Loucy (cell line): ENCODE results near the gene IL5RA.

Experiments used
- EZH2phosphoT487 ChIP-seq: fragments of 200-600 bp; IDR thresholded peaks from 2 replicates; pipeline ENCODE4 v1.6.1; 2018; ENCODE audit warnings: antibody characterized with exemption, mild to moderate bottlenecking, moderate library complexity, borderline replicate concordance
- TF ChIP-seq, protein P1 (sequence below): fragments of 200-600 bp; sonication (generic); conservative IDR thresholded peaks from 2 replicates; pipeline ENCODE4 v1.5.1; 2014; ENCODE audit warnings: mild to moderate bottlenecking, antibody characterized with exemption, low read length

DNA sequence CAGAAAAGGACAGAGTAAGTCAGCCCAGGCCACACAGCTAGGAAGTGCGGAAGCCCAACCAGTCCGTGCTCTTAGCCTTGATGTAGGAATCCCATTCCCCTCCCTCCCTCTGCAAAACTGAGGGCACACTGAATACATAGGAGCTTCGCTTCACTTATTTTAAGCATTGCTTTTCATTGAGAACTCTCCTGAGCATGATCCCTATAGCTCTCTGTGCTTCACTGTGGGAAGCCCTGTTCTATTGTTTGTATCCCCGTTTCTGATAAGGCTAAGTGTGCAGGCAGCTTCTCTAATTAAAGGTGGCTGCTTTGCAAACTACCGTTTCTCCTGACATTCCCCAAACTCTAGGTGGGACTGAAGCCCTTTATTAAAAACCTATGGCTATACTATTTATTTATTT, 29.9 kb downstream of the IL5RA start:
- TF ChIP-seq, protein P1, sequence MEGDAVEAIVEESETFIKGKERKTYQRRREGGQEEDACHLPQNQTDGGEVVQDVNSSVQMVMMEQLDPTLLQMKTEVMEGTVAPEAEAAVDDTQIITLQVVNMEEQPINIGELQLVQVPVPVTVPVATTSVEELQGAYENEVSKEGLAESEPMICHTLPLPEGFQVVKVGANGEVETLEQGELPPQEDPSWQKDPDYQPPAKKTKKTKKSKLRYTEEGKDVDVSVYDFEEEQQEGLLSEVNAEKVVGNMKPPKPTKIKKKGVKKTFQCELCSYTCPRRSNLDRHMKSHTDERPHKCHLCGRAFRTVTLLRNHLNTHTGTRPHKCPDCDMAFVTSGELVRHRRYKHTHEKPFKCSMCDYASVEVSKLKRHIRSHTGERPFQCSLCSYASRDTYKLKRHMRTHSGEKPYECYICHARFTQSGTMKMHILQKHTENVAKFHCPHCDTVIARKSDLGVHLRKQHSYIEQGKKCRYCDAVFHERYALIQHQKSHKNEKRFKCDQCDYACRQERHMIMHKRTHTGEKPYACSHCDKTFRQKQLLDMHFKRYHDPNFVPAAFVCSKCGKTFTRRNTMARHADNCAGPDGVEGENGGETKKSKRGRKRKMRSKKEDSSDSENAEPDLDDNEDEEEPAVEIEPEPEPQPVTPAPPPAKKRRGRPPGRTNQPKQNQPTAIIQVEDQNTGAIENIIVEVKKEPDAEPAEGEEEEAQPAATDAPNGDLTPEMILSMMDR = no peak
- TF ChIP-seq EZH2phosphoT487 = no peak
